NCI-H524 (cell line): ENCODE results near the gene SGIP1.

Experiments
- DNase-seq, 2 experiments: peaks; one replicate each; lab custom pipeline; 2025; lab: John Stamatoyannopoulos, UW

The SGIP1 gene

GRCh38 chr1:66553846-66554245 is 19.9 kb downstream of the SGIP1 start:
- DNase-seq, result no peak

- no peak for DNase-seq
These were observed 22.2 kb downstream of the SGIP1 start for GRCh38 chr1:66556161-66556611.

GRCh38 chr1:66557157-66557556 is 23.2 kb downstream of the SGIP1 start:
- DNase-seq, result no peak

GRCh38 chr1:66559517-66559916 is 25.6 kb downstream of the SGIP1 start:
- DNase-seq, result no peak

GRCh38 chr1:66562561-66562960 is 28.6 kb downstream of the SGIP1 start:
- DNase-seq, result no peak

- no peak for DNase-seq
These were observed 29.3 kb downstream of the SGIP1 start for GRCh38 chr1:66563094-66563800.

- DNase-seq, result no peak
These were observed 30.1 kb downstream of the SGIP1 start for GRCh38 chr1:66563941-66564630.

GRCh38 chr1:66570196-66570595 is 36.2 kb downstream of the SGIP1 start:
- DNase-seq, result no peak

GRCh38 chr1:66571789-66572188 is 37.8 kb downstream of the SGIP1 start:
- no peak for DNase-seq

- DNase-seq, result peak in 1 of 2 experiments; percentile 5
These were observed 41.8 kb downstream of the SGIP1 start for GRCh38 chr1:66575739-66576138.

GRCh38 chr1:66576645-66577044 is 42.7 kb downstream of the SGIP1 start:
- peak; percentile 89 to 96 for DNase-seq

- DNase-seq, result no peak
These were observed 44.9 kb downstream of the SGIP1 start for GRCh38 chr1:66578841-66579240.

- DNase-seq, result no peak
These were observed 46.1 kb downstream of the SGIP1 start for GRCh38 chr1:66580081-66580480.

GRCh38 chr1:66583021-66583420 is 49.1 kb downstream of the SGIP1 start:
- DNase-seq, result no peak

- no peak for DNase-seq
These were observed 51.0 kb downstream of the SGIP1 start for GRCh38 chr1:66585002-66585401.

GRCh38 chr1:66589326-66589725 is 55.4 kb downstream of the SGIP1 start:
- no peak for DNase-seq

GRCh38 chr1:66592106-66592507 is 58.2 kb downstream of the SGIP1 start:
- peak in 1 of 2 experiments; percentile 62 for DNase-seq

- no peak for DNase-seq
These were observed 62.2 kb downstream of the SGIP1 start for GRCh38 chr1:66596191-66596590.

GRCh38 chr1:66597500-66597899 is 63.5 kb downstream of the SGIP1 start:
- DNase-seq, result no peak

GRCh38 chr1:66598670-66599069 is 64.7 kb downstream of the SGIP1 start:
- DNase-seq, result no peak

GRCh38 chr1:66599346-66599745 is 65.4 kb downstream of the SGIP1 start:
- DNase-seq, result no peak

GRCh38 chr1:66599899-66600737 is 66.2 kb downstream of the SGIP1 start:
- no peak for DNase-seq
